ENCODE data around the gene OR6B1.
"Not testable (repeated sequence)": the region's sequence is repeated elsewhere in the genome, so short reads cannot be mapped to it uniquely, and the experiment has no call there.

Gene OR6B1

DNA sequence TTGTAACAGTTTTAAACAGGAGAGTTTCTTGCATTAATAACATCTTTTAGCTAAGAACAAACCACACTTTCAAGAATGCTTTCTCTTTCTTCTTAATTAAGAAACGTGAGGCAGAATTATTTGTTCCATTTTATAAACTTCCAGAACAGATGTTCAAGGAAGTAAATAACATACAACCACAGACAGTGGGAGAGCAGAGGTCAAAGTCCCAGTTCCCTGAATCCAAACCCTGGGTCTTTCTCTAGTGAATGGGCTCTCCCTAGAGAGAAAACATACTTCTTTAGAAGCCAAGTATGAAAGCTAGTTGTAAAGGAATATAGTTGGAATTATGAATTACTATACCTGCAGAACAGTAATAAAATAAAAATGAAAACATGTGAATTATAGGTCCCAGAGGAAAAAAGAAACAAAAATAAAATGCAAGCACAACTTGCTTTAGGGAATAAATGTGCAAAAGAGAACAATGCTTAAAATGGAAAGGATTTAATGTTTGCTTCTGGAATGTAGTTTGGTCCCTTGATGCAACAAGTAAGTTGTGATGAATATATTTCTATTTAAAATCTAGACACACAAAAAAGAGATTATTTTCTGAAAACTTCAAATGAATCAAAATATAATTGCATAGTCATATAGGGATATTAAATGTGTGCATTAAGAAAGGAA is 6.0 kb downstream of the OR6B1 start:
- no peak for DNase-seq

DNA sequence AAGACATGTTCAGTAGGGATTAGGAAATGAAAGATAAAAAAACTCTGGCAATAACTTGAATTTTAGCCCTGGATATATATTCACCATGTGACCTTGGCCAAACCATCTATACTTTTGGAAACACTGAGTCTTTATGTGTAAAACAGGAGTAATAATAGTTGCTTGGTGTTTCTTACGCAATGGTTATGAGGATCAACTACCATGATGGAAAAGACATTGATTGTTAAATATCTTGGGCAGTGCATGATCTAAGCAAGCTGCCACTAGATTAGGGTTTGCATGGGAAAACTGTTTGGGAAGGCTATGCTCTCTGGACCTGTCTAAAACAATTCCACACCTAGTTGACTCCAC is 6.5 kb downstream of the OR6B1 start:
- no peak for DNase-seq

DNA sequence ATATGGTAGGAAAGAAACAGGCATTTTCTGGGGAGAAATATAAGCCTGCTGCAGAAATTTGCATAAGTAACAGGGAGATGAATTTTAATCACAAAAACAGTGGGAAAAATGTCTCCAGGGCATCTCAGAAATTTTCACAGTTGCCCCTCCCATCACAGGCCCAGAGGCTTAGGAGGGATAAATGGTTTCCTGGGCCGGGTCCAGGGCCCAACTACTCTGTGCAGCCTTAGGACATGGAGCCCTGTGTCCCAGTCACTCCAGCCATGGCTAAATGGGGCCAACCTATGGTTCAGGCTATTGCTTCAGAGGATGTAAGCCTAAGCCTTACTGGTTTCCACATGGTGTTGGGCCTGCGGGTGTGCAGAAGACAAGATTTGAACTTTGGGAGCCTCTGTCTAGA is 9.2 kb downstream of the OR6B1 start:
- no peak for DNase-seq

DNA sequence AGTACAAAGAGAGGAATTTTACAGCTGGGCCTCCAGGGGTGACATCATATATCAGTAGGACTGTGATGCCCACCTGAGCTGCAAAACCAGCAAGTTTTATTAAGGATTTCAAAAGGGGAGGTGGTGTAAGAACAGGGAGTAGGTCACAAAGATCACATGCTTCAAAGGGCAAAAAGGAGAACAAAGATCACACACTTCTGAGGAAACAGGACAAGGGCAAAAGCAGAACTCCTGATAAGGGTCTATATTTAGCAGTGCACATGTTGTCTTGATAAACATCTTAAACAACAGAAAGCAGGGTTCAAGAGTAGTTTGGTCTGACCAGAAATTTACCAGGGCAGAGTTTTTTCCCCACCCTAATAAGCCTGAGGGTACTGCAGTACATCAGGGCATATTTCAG is 9.9 kb downstream of the OR6B1 start:
- not testable (repeated sequence) for DNase-seq

GRCh38 chr7:144010821-144011220 is 10.7 kb downstream of the OR6B1 start:
- DNase-seq, result not testable (repeated sequence)

GRCh38 chr7:144011458-144012230 is 11.5 kb downstream of the OR6B1 start:
- DNase-seq, result no peak

GRCh38 chr7:144018065-144018464 is 17.9 kb downstream of the OR6B1 start:
- DNase-seq, result no peak

- DNase-seq, result no peak
Measured at GRCh38 chr7:144019457-144019856, 19.3 kb downstream of the OR6B1 start.

DNA sequence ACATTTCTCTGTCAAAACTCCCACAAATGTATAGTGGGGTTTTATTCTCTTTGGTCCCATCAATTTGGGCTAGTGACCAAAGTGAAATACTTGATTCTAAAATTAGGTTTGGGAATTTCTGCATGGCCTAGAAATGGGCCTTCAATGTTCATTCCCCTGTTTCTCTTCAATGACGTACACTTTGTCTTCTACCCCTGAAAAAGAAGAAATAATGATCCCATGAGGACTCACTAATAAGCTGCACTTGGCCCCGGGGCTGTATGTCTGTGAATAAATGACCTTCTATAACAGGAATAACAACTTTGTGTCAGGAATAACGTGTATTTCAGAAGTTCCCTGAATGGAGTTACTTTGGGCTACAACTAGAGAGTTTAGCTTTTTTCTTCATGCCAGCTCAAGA is 20.2 kb downstream of the OR6B1 start:
- DNase-seq, result no peak

- no peak for DNase-seq
Measured at GRCh38 chr7:144022169-144022568, 22.0 kb downstream of the OR6B1 start.

DNA sequence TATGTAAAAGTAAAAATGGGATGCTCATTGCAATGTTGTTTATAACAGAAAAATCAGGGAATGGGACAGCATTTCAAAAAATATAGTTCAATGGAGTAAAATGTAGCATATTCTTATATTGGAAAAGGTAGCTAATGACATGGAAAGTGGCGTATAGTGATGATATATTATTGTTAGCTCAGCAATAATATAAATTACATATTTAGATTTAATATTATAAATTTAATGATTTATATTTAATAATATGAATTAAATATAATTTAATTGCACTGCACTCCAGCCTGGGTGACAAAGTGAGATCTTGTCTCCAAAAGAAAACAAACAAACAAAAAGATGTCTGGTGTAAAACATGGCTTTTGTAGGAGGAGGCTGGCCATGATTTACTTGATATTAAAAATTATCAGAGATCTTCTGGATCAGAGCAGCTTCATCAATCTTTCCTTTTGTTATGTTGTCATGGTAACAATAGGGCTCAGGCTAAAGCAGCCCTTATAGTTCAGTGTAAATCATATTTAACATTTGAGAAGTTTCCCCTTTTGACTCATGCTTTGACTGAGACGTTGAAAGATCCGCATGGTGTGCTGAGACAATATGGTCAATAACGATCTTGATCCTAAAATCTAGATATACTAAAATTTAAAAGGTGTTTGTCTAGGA is 23.2 kb downstream of the OR6B1 start:
- no peak for DNase-seq

DNA sequence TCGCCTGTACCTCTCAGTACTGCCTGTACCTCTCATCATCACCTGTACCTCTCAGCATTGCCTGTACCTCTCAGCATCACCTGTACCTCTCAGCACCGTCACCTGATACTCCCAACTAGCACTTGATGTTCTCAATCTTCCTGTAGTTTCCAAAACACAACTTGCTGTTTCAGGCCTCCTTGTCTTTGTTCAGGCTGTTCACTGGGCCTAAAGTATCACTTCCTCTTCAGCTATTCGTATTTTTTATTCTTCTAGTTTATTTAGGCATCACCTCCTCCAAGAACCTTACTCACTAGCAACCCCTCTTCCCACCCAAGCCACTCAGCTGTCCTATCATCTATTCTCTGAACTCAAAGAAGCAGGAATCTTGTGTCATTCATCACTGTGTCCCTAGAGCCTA is 24.1 kb downstream of the OR6B1 start:
- no peak for DNase-seq

GRCh38 chr7:144026203-144026883 is 26.2 kb downstream of the OR6B1 start:
- DNase-seq, result no peak

GRCh38 chr7:144027070-144027469 is 26.9 kb downstream of the OR6B1 start:
- no peak for DNase-seq

GRCh38 chr7:144027974-144028373 is 27.9 kb downstream of the OR6B1 start:
- no peak for DNase-seq

GRCh38 chr7:144028547-144028946 is 28.4 kb downstream of the OR6B1 start:
- no peak for DNase-seq

DNA sequence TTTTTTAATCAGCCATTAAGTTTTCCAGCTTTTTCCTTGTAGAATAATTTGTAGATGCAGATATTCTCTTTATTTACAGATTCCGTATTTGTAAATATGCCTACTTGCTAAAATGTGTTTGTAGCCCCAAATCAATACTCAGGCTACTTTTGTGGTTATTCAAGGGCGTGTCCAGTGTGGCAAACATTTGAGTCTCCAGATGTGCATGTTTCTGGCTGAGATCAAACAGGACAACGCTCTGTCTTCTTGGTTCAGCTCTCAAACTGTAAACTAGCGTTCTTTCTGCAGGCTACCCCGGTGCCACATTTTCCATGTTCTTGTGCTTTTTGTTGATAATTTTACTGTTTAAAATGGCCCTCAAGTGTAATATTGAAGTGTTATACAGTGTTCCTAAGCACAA is 32.4 kb downstream of the OR6B1 start:
- DNase-seq, result no peak

- no peak for DNase-seq
Measured at GRCh38 chr7:144032985-144033709, 33.0 kb downstream of the OR6B1 start.

- DNase-seq, result no peak
Measured at GRCh38 chr7:144035385-144035784, 35.3 kb downstream of the OR6B1 start.

- DNase-seq, result no peak
Measured at GRCh38 chr7:144036302-144036885, 36.3 kb downstream of the OR6B1 start.

- no peak for DNase-seq
Measured at GRCh38 chr7:144037414-144038035, 37.4 kb downstream of the OR6B1 start.

GRCh38 chr7:144038887-144039286 is 38.8 kb downstream of the OR6B1 start:
- DNase-seq, result no peak
